PFSK-1 (cell line): ENCODE data around the gene WIPF3.

Source experiments
- POLR2AphosphoS5 ChIP-seq: IDR thresholded peaks from 2 replicates; pipeline ENCODE4 v1.6.1; 2012; ENCODE audit warnings: low read depth, mild to moderate bottlenecking, control low read depth, low read length, moderate library complexity
- REST ChIP-seq, 2 experiments: IDR thresholded peaks; 2 replicates each; pipeline versions ENCODE4 v1.6.1 to v1.8.0; 2011 to 2012; ENCODE audit warnings: low read depth in 2 of 2, low read length in 2 of 2, control low read depth in 1 of 2, inconsistent platforms in 1 of 2, mild to moderate bottlenecking in 1 of 2, moderate library complexity in 1 of 2; ENCODE audit not compliant: insufficient read depth in 1 of 2
- SIN3A ChIP-seq: IDR thresholded peaks from 2 replicates; pipeline ENCODE4 v1.6.1; 2012; ENCODE audit warnings: mild to moderate bottlenecking, low read length, moderate library complexity, borderline replicate concordance; ENCODE audit not compliant: insufficient read depth

- no peak for TF ChIP-seq POLR2AphosphoS5
- no peak for TF ChIP-seq SIN3A
- TF ChIP-seq REST (IDR thresholded peaks at IDR 0.05; ENCODE audit: insufficient read depth in 1 of 2, low read depth in 2 of 2, low read length in 2 of 2): no peak
Observed at GRCh38 chr7:29919790-29920189, 113.5 kb downstream of the WIPF3 start.
